ENCODE data around the gene ZNF385C. TPM values are rescaled to one million over a fixed set of nuclear protein-coding genes. Genes with fewer than 3 reads are reported as not detected.

The ZNF385C gene
- total RNA-seq, 4 donors from 2014 or later, result 0.27 to 0.48 TPM; not detected in 2

- Histone ChIP-seq H3K27ac (peak within 1 kb of the TSS; percentile 71 to 82 (median 78)), H3K4me3 (peak within 1 kb of the TSS in 2 of 4 donors; percentile 6 to 7), H3K27me3 (no peaks in the 10 kb centered on the region), H3K36me3 (peaks cover 0 to 19% (median 7%) of the 10 kb centered on the region in 4 donors), H3K9me3 (no peaks in the 10 kb centered on the region), H3K4me1 (peaks cover 18 to 26% (median 22%) of the 10 kb centered on the region in 4 donors)
- TF ChIP-seq CTCF (IDR thresholded peaks at IDR 0.05), result no peak
- peak in 2 of 3 donors; percentile 26 to 29 for TF ChIP-seq POLR2AphosphoS5 (IDR thresholded peaks at IDR 0.05)
- peak; percentile 38 for TF ChIP-seq POLR2A (IDR thresholded peaks at IDR 0.05)
- TF ChIP-seq EP300 (IDR thresholded peaks at IDR 0.05; ENCODE audit: low read depth), result no peak
- 48% methylated on average over 51 of the region's 61 CpGs; no CpG with 5 or more reads in 1 of the 2 donors for WGBS, 2 donors (ENCODE audit: low coverage in 1 of 2)
- intact Hi-C loops (cut with DNase I; ENCODE audit: low total_unique reads) (no loop called here), in situ Hi-C loops (cut with MboI; ENCODE audit: low pct_ligation_motif_present in 1 of 4, low pct_unique_long_range_greater_than_20kb in 1 of 4, low sequenced_read_pairs in 3 of 4) (no loop called here)
- peak; percentile 86 for DNase-seq
Observed at GRCh38 chr17:42122371-42123303, 24.4 kb upstream of the ZNF385C start, which contains the start of gene HSPB9. Gene HSPB9 (plus strand): TSS chr17:42122804. CDS start chr17:42122851, 47 bp downstream.

GRCh38 chr17:42120770-42121769 lies 22.8 kb upstream of the ZNF385C start, which contains the start of gene KAT2A:
Gene KAT2A (minus strand): TSS chr17:42121367. CDS start chr17:42121304, 63 bp downstream.
- Histone ChIP-seq H3K36me3 (peaks cover 0 to 9% (median 3%) of the 10 kb centered on the region in 4 donors), H3K9me3 (no peaks in the 10 kb centered on the region), H3K27ac (peak within 1 kb of the TSS; percentile 71 to 82 (median 78)), H3K27me3 (no peaks in the 10 kb centered on the region), H3K4me3 (peak within 1 kb of the TSS; percentile 55 to 94 (median 90)), H3K4me1 (peaks cover 18 to 26% (median 22%) of the 10 kb centered on the region in 4 donors)
- WGBS, 2 donors (ENCODE audit: low coverage in 1 of 2), result 9% methylated on average over 38 of the region's 57 CpGs; no CpG with 5 or more reads in 1 of the 2 donors
- peak; percentile 35 for TF ChIP-seq POLR2A (IDR thresholded peaks at IDR 0.05)
- peak; percentile 44 to 83 (median 82) for TF ChIP-seq POLR2AphosphoS5 (IDR thresholded peaks at IDR 0.05)
- TF ChIP-seq EP300 (IDR thresholded peaks at IDR 0.05; ENCODE audit: low read depth), result no peak
- DNase-seq, result peak; percentile 88
- intact Hi-C loops (cut with DNase I; ENCODE audit: low total_unique reads) (no loop called here), in situ Hi-C loops (cut with MboI; ENCODE audit: low pct_ligation_motif_present in 1 of 4, low pct_unique_long_range_greater_than_20kb in 1 of 4, low sequenced_read_pairs in 3 of 4) (no loop called here)

- H3K27ac ChIP-seq, result peak overlapping the region in 1 of 4 donors; percentile 82
- no peak for DNase-seq
- no peaks in the 10 kb centered on the region for H3K9me3 ChIP-seq
- H3K4me1 ChIP-seq, result peaks cover 18 to 26% (median 22%) of the 10 kb centered on the region in 4 donors
- in situ Hi-C loops (cut with MboI; ENCODE audit: low pct_ligation_motif_present in 1 of 4, low pct_unique_long_range_greater_than_20kb in 1 of 4, low sequenced_read_pairs in 3 of 4) (no loop called here), intact Hi-C loops (cut with DNase I; ENCODE audit: low total_unique reads) (no loop called here)
- TF ChIP-seq EP300 (IDR thresholded peaks at IDR 0.05; ENCODE audit: low read depth), result no peak
- no peak for TF ChIP-seq POLR2AphosphoS5 (IDR thresholded peaks at IDR 0.05)
- H3K4me3 ChIP-seq, result peak overlapping the region in 3 of 4 donors; percentile 55 to 94 (median 89)
- H3K27me3 ChIP-seq, result no peaks in the 10 kb centered on the region
- WGBS, 2 donors (ENCODE audit: low coverage in 1 of 2), result 49 to 58% methylated on average over 2 to 7 of the region's 7 CpGs
- H3K36me3 ChIP-seq, result peaks cover 0 to 1% (median 0%) of the 10 kb centered on the region in 4 donors
Observed at GRCh38 chr17:42120161-42120769, 22.0 kb upstream of the ZNF385C start.

GRCh38 chr17:42119301-42119700 lies 21.0 kb upstream of the ZNF385C start:
- no peak overlapping the region for H3K27ac ChIP-seq
- intact Hi-C loops (cut with DNase I; ENCODE audit: low total_unique reads) (loop anchor here (5.0 kb wide), 2 partner anchors 52 to 157 kb away; no protein-coding TSS in a partner anchor), in situ Hi-C loops (cut with MboI; ENCODE audit: low pct_ligation_motif_present in 1 of 4, low pct_unique_long_range_greater_than_20kb in 1 of 4, low sequenced_read_pairs in 3 of 4) (loop anchor here in 2 of 4 donors (10.0 kb wide), 1 partner anchor 154 kb away; the partner anchor contains the start of gene CNP (in 2 of the 2))
- TF ChIP-seq POLR2A (IDR thresholded peaks at IDR 0.05), result no peak
- TF ChIP-seq EP300 (IDR thresholded peaks at IDR 0.05; ENCODE audit: low read depth), result no peak
- no peak for TF ChIP-seq CTCF (IDR thresholded peaks at IDR 0.05)
- TF ChIP-seq POLR2AphosphoS5 (IDR thresholded peaks at IDR 0.05), result no peak
- peaks cover 18 to 26% (median 22%) of the 10 kb centered on the region in 4 donors for H3K4me1 ChIP-seq
- no peaks in the 10 kb centered on the region for H3K9me3 ChIP-seq
- WGBS, 2 donors (ENCODE audit: low coverage in 1 of 2), result 87% methylated on average over 18 of the region's 18 CpGs; no CpG with 5 or more reads in 1 of the 2 donors
- no peak overlapping the region for H3K4me3 ChIP-seq
- no peaks in the 10 kb centered on the region for H3K27me3 ChIP-seq
- no peak for DNase-seq
- H3K36me3 ChIP-seq, result no peaks in the 10 kb centered on the region
